Calu3 (cell line): ENCODE data around the gene GPSM1. TPM values are rescaled to one million over a fixed set of nuclear protein-coding genes. Genes with fewer than 3 reads are reported as not detected.
A peak's percentile ranks its signal among the peaks of the same experiment; 100 is the strongest.

Experiments
- BruUV-seq: library from RNA; stranded (reverse); fragments of 400-500 nt; replicated peaks from 2 replicates; lab custom pipeline; 2021; lab: Mats Ljungman, UMichigan
- CTCF ChIA-PET: fragments of 300-600 bp; sonication (Branson Sonifier 250); formaldehyde crosslinking; loops from one replicate; lab custom pipeline; 2022; ENCODE audit warnings: antibody characterized with exemption; lab: Charles Lee
- DNase-seq: peaks from one replicate; pipeline ENCODE4 v3.0.0; 2022
- H3K27ac Mint-ChIP-seq: one replicate; pipeline ENCODE4 v1.8.0; 2022; ENCODE audit warnings: mixed read lengths; ENCODE audit not compliant: unreplicated experiment
- H3K27me3 Mint-ChIP-seq: one replicate; pipeline ENCODE4 v1.8.0; 2022; ENCODE audit warnings: mixed read lengths; ENCODE audit not compliant: unreplicated experiment
- H3K36me3 Mint-ChIP-seq: one replicate; pipeline ENCODE4 v1.8.0; 2022; ENCODE audit warnings: mild to moderate bottlenecking, moderate library complexity, mixed read lengths; ENCODE audit not compliant: insufficient read depth, unreplicated experiment
- H3K4me1 Mint-ChIP-seq: one replicate; pipeline ENCODE4 v1.8.0; 2022; ENCODE audit warnings: mild to moderate bottlenecking, low read depth, mixed read lengths; ENCODE audit not compliant: unreplicated experiment
- H3K4me3 Mint-ChIP-seq: one replicate; pipeline ENCODE4 v1.8.0; 2022; ENCODE audit warnings: mild to moderate bottlenecking, low read depth, moderate library complexity, mixed read lengths; ENCODE audit not compliant: unreplicated experiment
- H3K9me3 Mint-ChIP-seq: one replicate; pipeline ENCODE4 v1.8.0; 2022; ENCODE audit warnings: low read depth, mixed read lengths; ENCODE audit not compliant: unreplicated experiment
- CTCF ChIP-seq: fragments of 200-600 bp; IDR thresholded peaks from one replicate; pipeline ENCODE4 v1.8.0; 2022; ENCODE audit warnings: antibody characterized with exemption; ENCODE audit not compliant: unreplicated experiment
- intact Hi-C: fragments of 100-400 bp; cut with micrococcal nuclease; formaldehyde crosslinking; loops from one replicate; pipeline ENCODE4 v1.10.0; 2022; ENCODE audit not compliant: unreplicated experiment
- total RNA-seq: library from RNA; stranded (reverse); gene quantifications from 2 replicates; pipeline ENCODE4 v1.2.3, GENCODE V29; 2022

GPSM1 gene
- total RNA-seq, 1 experiment from 2014 or later = 3.9 TPM

GRCh38 chr9:136401173-136401922 is 74.0 kb downstream of the GPSM1 start:
- intact Hi-C loops = no loop called here
- H3K4me3 Mint-ChIP-seq = peak overlapping the region; percentile 89
- no peaks in the 10 kb centered on the region for H3K4me1 Mint-ChIP-seq
- no peak for TF ChIP-seq CTCF
- peak overlapping the region; percentile 50 for H3K27ac Mint-ChIP-seq
- H3K9me3 Mint-ChIP-seq = no peaks in the 10 kb centered on the region
- no peak for DNase-seq
- BruUV-seq = no TSS peak
- CTCF ChIA-PET = interaction anchor here (0.6 to 0.7 kb wide), 2 partner anchors 56 to 69 kb away, joined by 4 read pairs; no protein-coding TSS in a partner anchor
- peaks cover 38% of the 10 kb centered on the region for H3K36me3 Mint-ChIP-seq
- no peaks in the 10 kb centered on the region for H3K27me3 Mint-ChIP-seq

DNA sequence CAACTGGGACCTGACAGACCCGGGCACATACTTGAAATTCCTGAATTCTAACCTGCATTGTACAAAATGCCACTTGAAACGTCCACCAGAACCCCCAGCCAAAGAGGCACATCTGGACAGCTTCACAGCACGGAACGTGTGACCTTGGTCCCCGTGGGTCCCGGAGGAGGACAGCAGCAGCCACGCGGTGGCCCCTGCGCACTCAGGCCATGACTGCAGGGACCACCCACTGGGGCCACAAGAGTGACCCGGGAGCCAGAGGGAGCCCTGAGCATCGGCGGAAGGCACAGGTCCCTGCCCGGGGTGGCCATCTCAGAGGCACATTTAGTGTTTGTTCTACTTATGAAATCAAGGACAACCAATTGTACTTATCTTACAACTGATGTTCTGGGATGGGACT is 74.7 kb downstream of the GPSM1 start:
- Mint-ChIP-seq H3K4me1 (no peaks in the 10 kb centered on the region), H3K4me3 (no peak overlapping the region), H3K27me3 (no peaks in the 10 kb centered on the region), H3K27ac (no peak overlapping the region), H3K36me3 (peaks cover 41% of the 10 kb centered on the region), H3K9me3 (no peaks in the 10 kb centered on the region)
- no peak for DNase-seq
- CTCF ChIA-PET = interaction anchor here (0.6 kb wide), 1 partner anchor 70 kb away, joined by 4 read pairs; no protein-coding TSS in a partner anchor
- intact Hi-C loops = no loop called here
- no TSS peak for BruUV-seq
- no peak for TF ChIP-seq CTCF

GRCh38 chr9:136403538-136403914 is 76.2 kb downstream of the GPSM1 start:
- Mint-ChIP-seq H3K27ac (no peak overlapping the region), H3K4me3 (no peak overlapping the region), H3K36me3 (peaks cover 53% of the 10 kb centered on the region), H3K27me3 (no peaks in the 10 kb centered on the region), H3K9me3 (no peaks in the 10 kb centered on the region), H3K4me1 (peaks cover under 1% of the 10 kb centered on the region)
- CTCF ChIA-PET = no interaction called here
- intact Hi-C loops = no loop called here
- DNase-seq = no peak
- TF ChIP-seq CTCF = no peak
- BruUV-seq = no TSS peak

GRCh38 chr9:136403915-136404800 is 76.8 kb downstream of the GPSM1 start:
- no peak for DNase-seq
- BruUV-seq = no TSS peak
- no peaks in the 10 kb centered on the region for H3K9me3 Mint-ChIP-seq
- no peaks in the 10 kb centered on the region for H3K27me3 Mint-ChIP-seq
- peaks cover 7% of the 10 kb centered on the region for H3K4me1 Mint-ChIP-seq
- no peak overlapping the region for H3K4me3 Mint-ChIP-seq
- peaks cover 51% of the 10 kb centered on the region for H3K36me3 Mint-ChIP-seq
- CTCF ChIA-PET = no interaction called here
- H3K27ac Mint-ChIP-seq = no peak overlapping the region
- intact Hi-C loops = no loop called here
- no peak for TF ChIP-seq CTCF
